ENCODE results near the gene LIMK2. TPM values are rescaled to one million over a fixed set of nuclear protein-coding genes. Genes with fewer than 3 reads are reported as not detected.

Gene LIMK2
- total and polyA plus RNA-seq, 4 donors: 6.6 to 39.2 (median 13.4) TPM

DNA sequence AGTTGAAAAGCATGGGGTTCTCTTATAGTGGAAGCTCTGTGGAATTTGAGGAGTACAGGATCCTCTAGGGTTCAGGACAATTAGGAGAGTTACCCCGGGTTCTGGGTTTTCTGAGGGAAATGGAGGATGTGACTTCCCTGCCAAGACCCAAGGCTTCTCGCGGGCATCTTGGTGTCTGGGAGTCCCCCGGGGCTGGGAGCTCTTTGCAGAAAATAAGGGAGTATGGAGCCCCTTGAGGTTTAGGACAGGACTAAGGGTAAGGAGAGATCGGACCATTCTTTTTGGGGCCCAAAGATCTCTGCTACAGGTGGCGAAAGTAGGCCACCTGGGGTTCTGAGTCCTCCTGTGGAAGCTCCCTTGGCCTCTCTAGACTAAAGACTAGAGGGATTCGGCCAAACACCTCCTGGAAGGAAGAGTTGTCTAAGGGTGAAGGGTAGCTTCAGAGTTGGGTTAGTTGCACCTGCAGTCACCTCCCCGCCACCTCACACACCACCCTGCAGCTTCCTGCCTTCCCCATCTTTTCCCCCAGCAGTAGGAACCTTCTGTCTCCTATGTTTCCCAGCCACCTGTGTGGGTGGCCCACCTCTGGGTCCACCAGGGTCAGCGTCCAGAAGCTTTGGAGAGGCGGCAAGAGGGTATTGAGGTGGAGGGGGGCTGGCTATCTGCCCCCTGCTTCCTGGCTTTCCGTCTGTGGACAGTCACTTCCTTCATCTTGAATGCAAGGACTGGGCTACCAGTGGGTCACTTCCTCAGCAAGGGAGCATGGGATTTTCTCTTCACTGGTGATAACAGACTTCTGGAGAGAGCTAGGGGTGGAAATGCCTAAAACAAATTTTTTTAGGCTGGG, 908 bp downstream of the LIMK2 start:
- H3K36me3 ChIP-seq (ENCODE audit: control insufficient read depth in 4 of 4, insufficient read depth in 3 of 4, low read depth in 1 of 4, low read length in 3 of 4): no peaks in the 10 kb centered on the region
- no peaks in the 10 kb centered on the region for H3K9me3 ChIP-seq (ENCODE audit: control insufficient read depth in 4 of 4, low read length in 3 of 4)
- TF ChIP-seq HNF4A (conservative IDR thresholded peaks at IDR 0.05): no peak
- no peak for TF ChIP-seq CTCF (IDR thresholded peaks at IDR 0.05; ENCODE audit: low read depth, low read length, missing input control)
- TF ChIP-seq SP1 (IDR thresholded peaks at IDR 0.05): no peak
- no peak for TF ChIP-seq MAX (IDR thresholded peaks at IDR 0.05)
- no peak for TF ChIP-seq HNF4G (IDR thresholded peaks at IDR 0.05)
- peak; percentile 61 for TF ChIP-seq NR2F2 (IDR thresholded peaks at IDR 0.05)
- no peak for TF ChIP-seq JUND (IDR thresholded peaks at IDR 0.05)
- no peak for TF ChIP-seq RAD21 (IDR thresholded peaks at IDR 0.05)
- DNase-seq (ENCODE audit: low spot score): no peak
- no peaks in the 10 kb centered on the region for H3K27me3 ChIP-seq (ENCODE audit: control insufficient read depth in 4 of 4, insufficient read depth in 4 of 4, low read length in 3 of 4)
- H3K4me1 ChIP-seq (ENCODE audit: control insufficient read depth in 4 of 4, insufficient read depth in 4 of 4, low read length in 3 of 4): peaks cover 19 to 35% (median 29%) of the 10 kb centered on the region in 4 donors
- 38% methylated on average over 11 of the region's 11 CpGs for WGBS
- H3K4me3 ChIP-seq (ENCODE audit: low read depth in 1 of 3, low read length in 3 of 3): peak overlapping the region; percentile 84 to 86 (median 85)
- H3K9ac ChIP-seq (ENCODE audit: low read depth in 1 of 2, low read length in 2 of 2): peak overlapping the region; percentile 42 to 79
- H3K27ac ChIP-seq (ENCODE audit: low read depth in 1 of 2, low read length in 2 of 2): peak overlapping the region; percentile 75 to 87

- Histone ChIP-seq H3K9ac (ENCODE audit: low read depth in 1 of 2, low read length in 2 of 2) (no peak overlapping the region), H3K4me3 (ENCODE audit: low read depth in 1 of 3, low read length in 3 of 3) (no peak overlapping the region), H3K9me3 (ENCODE audit: control insufficient read depth in 4 of 4, low read length in 3 of 4) (no peaks in the 10 kb centered on the region), H3K27me3 (ENCODE audit: control insufficient read depth in 4 of 4, insufficient read depth in 4 of 4, low read length in 3 of 4) (no peaks in the 10 kb centered on the region), H3K4me1 (ENCODE audit: control insufficient read depth in 4 of 4, insufficient read depth in 4 of 4, low read length in 3 of 4) (peaks cover 20 to 33% (median 28%) of the 10 kb centered on the region in 4 donors), H3K36me3 (ENCODE audit: control insufficient read depth in 4 of 4, insufficient read depth in 3 of 4, low read depth in 1 of 4, low read length in 3 of 4) (no peaks in the 10 kb centered on the region), H3K27ac (ENCODE audit: low read depth in 1 of 2, low read length in 2 of 2) (no peak overlapping the region)
- DNase-seq (ENCODE audit: low spot score): no peak
- TF ChIP-seq MAX (IDR thresholded peaks at IDR 0.05): no peak
- TF ChIP-seq, protein P1, sequence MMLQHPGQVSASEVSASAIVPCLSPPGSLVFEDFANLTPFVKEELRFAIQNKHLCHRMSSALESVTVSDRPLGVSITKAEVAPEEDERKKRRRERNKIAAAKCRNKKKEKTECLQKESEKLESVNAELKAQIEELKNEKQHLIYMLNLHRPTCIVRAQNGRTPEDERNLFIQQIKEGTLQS (IDR thresholded peaks at IDR 0.05): no peak
- no peak for TF ChIP-seq YY1 (IDR thresholded peaks at IDR 0.05)
- no peak for TF ChIP-seq REST (IDR thresholded peaks at IDR 0.05)
- no peak for TF ChIP-seq FOXA1 (IDR thresholded peaks at IDR 0.05)
- no peak for TF ChIP-seq ZBTB33 (IDR thresholded peaks at IDR 0.05)
- no peak for TF ChIP-seq JUND (IDR thresholded peaks at IDR 0.05)
- TF ChIP-seq HNF4A (conservative IDR thresholded peaks at IDR 0.05): no peak
- TF ChIP-seq NR2F2 (IDR thresholded peaks at IDR 0.05): no peak
- no peak for TF ChIP-seq FOXA2 (IDR thresholded peaks at IDR 0.05)
- no peak for TF ChIP-seq GABPA (IDR thresholded peaks at IDR 0.05 in 1 of 2, conservative IDR thresholded peaks at IDR 0.05 in 1 of 2)
- TF ChIP-seq HNF4G (IDR thresholded peaks at IDR 0.05): no peak
- TF ChIP-seq RXRA (IDR thresholded peaks at IDR 0.05): no peak
- no peak for TF ChIP-seq RAD21 (IDR thresholded peaks at IDR 0.05)
- TF ChIP-seq TAF1 (conservative IDR thresholded peaks at IDR 0.05): no peak
- WGBS: 58% methylated on average over 6 of the region's 6 CpGs
Observed at GRCh38 chr22:31215018-31215535, 3.0 kb downstream of the LIMK2 start.

All from liver (tissue), 9 donors.